Germinal center (tissue), 1 donor: ENCODE results near the gene A1BG.
A peak's percentile ranks its signal among the peaks of the same experiment; 100 is the strongest.
"Not testable (repeated sequence)": the region's sequence is repeated elsewhere in the genome, so short reads cannot be mapped to it uniquely, and the experiment has no call there.

Experiments
- DNase-seq: peaks from one replicate; pipeline ENCODE4 v3.0.0; 2012; ENCODE audit warnings: mixed read lengths, low spot score

The A1BG gene

DNA sequence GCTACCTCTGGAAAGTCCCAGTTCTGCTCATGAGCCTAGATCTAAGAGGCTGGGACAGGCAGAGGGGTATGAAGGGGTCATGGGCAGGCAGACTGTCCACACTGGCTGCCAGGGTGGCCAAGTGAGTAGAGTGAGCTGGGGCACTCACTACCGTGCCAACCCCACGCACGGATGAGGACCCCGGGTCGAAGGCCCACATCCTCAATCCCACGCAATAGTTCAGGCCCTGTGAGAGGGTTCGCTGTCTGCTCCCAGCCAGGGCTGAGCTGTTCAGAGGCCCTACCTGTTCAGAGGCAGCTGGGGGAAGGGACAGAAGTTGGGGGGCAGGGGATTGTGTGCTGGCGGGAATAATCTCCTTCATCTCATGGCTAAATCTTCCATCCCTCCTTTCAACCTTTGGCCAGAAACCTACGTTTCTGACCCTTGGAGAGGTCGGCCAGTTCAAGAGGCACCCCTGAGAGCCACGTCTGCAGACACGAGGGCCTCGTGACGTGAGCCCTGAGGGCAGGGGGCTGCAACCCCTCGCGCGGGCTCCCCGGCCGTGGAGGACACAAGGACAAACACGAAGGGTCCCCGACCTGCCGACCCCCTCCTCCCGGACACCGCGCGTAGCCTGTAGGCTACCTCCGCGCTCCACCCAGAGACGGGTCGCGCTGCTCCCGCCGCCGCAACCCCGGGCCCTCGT lies 32.7 kb upstream of the A1BG start:
- DNase-seq: no peak

DNA sequence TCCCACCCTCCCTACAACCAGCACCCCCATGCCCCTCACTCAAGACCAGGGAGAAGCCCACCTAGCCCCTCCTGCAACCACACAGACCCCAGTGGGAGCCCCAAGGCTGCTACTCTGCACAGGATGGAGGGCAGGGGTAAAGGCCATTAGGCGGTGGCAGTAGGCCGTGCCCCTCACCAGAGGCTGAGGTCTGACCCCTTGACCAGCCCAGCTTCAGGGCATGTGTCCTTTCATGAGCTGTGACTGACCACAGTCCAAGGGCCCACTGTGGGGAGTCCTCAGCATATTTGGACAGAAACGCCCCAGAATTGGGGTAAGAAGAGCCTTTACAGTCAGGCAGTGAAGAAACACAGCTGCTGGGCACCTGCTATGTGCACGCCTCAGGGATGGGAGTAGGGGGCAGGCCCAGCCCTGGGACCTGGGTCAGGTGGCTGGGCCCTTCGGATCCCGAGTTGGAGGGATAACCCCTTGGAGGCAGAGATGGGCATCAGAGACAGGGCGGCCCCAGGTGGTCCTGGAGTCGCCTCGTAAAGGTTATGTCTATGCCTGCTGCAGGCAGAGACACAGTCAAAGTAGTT lies 32.1 kb upstream of the A1BG start:
- no peak for DNase-seq

DNA sequence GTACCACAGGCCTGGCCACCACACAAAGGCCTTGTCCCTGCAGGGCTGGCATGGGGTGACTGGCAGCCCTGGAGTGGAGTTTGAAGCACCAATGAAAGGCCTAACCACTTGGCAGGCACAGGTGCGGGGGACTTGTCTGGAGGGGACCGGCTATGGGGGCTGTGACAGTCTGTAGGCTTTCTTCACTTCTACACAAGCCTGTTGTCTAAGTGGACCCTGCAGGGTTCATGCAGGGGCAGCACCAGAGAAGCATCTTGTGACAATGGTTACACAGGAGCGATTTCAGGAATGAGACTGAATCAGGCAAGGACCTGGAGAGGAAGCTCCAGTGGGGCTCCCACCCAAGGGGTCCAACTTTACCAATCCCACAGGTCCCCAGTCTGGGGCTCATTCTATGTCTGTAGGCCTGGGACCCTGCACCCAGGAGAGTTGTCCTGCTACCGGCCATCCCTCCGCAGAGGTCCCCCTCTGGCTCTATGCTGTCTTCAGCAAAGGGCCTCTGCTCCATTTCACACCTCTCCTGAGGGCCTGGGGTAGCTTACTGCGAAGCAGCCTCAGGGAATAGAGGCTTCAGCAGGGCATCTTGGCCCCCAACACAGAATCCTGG lies 29.8 kb upstream of the A1BG start:
- DNase-seq: no peak

DNA sequence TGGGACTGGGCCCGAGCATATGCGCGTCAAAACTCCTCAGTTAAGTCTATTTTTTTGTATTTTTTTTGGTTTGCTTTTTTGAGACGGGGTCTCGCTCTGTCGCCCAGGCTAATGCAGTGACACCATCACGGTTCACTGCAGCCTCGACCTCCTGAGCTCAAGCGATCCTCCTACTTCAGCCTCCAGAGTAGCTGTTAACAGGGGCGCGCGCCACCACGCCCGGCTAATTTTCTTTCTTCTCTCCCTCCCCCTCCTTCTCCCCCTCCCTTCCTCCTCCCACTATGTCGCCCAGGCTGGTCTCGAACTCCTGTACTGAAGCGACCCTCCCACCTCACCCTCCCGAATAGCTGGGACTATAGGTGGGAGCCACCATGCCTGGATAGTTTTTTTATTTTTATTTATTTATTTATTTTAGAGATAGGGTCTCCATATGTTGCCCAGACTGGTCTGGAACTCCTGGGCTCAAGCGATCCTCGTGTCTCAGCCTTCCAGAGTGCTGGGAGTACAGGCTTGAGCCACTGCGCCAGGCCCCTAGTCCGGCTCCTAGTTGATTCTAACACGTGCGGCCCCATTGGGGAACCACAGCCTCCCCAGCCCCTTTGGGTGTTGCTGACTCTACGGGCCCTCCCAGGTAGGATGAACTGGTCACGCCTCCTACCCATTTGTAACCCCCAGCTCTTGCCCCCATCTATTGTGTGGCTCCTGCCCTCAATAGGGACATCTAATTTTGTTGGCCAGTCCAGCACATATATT lies 28.3 kb upstream of the A1BG start:
- no peak for DNase-seq

DNA sequence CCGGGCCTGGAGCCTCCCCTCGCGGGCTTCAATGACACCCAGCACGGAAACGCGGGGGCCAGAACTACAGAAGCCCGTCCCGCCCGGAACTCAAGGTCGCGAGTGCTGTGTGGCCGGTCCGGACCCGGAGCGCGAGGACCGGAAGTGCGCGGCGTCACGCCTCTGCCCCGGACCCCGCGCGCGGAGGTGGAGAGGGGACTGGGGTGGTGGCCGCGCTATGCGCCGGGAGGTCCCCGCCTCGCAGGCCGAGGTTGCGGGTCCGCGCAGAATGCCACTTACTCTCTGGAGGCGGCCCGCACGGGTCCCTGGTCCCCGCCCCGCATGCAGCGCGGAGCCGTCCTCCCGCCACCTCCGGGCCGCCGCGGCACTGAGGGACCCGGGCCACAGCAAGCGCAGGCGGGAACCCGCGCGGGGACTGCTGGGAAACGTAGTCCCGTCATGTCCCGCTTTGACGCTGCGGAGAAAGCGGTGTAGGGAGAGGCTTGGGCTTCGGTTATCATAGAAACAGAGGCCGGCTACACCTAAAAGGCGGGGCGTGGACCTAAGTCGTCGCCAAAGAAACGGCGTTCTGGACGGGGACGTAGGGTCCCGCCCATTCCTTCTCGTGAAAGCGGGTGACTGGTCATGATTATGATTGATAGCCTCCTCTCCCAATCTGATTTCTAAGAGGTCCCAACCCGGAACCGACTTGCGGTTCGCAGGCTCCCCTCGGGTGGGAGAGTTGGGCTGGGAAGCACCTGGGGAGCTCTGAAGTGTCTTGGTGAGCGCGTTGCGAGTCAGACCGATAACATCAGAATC lies 27.6 kb upstream of the A1BG start, which contains the start of gene ZNF837:
Gene ZNF837, minus strand, starts transcription at position 369 of the 798 bp plus-strand sequence. CDS start 11,698 bp downstream, outside the sequence.
- DNase-seq: peak; percentile 97

DNA sequence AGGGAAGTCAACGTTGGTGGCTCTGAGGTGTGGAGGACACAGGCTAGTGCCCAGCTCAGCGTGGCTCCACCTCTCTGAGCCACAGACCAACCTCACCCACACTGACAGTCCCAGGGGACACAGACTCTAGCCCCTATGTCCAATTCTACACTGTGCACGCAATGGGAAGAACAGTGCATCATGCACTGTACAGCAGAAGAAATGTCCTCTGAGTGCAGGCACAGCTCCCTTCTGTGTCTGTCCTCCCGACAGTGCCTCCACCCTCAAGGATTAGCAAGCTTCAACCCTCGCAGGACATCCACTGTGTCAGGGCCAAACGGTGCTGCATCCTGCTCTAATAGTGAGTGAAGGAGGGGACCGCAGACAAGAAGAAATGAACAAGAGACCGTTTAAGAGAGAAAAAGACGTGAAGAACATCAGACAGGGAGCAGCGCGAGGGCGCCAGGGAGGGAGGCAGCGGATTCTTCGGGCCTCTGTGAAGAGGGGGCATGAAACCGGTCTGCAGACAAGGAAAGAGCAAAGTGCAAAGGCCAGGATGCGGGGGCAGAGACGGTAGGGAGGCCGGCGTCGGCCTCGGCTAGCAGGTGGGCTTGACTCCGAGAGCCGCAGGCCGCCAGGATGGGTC lies 26.9 kb upstream of the A1BG start:
- no peak for DNase-seq

DNA sequence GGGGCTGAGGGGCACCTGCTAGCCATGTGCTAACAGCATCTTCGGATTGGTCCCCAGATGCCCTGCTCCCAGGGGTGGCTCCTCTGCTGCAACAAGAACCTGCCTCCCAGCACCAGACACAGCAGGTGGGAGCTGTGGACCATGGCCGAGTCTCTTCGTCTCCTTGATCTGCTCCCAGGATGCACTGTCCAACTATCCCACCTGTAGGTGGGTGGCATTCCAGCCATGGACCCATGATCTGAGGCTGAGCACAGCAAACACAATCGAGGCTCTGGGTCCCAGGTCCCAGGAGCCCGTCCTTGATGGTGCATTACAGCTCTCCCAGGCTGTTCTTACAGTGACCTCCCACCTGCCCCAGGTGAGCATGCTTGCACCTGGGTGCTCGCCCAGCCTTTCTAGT lies 26.0 kb upstream of the A1BG start:
- no peak for DNase-seq

DNA sequence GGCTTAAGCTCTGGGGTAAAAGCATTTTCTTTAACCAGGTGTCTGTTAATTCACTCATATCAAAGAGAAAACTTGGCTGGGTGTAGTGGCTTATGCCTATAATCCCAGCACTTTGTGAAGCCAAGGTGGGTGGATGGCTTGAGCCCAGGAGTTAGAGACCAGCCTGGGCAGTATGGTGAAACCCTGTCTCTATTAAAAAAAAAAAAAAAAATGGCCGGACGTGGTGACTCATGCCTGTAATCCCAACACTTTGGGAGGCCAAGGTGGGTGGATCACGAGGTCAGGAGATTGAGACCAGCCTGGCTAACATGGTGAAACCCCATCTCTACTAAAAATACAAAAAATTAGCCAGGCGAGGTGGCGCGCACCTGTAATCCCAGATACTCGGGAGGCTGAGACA lies 23.4 kb upstream of the A1BG start:
- DNase-seq: not testable (repeated sequence)

DNA sequence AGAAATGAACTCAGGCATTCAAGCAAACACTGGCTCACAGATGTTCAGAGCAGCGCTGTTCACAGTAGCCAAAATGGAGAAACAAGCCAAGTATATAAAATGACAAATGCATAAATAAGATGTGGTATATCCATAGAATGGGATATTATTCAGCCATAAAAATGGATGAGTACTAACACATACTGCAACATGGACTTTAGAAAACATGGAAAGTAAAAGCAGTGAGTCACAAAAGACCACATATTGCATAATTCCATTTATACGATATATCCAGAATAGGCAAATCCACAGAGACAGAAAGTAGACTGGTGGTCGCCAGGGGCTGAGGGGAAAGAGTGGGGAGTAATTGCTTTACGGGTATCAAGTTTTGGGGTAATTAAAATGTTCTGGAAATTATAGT lies 20.9 kb upstream of the A1BG start:
- DNase-seq: no peak

DNA sequence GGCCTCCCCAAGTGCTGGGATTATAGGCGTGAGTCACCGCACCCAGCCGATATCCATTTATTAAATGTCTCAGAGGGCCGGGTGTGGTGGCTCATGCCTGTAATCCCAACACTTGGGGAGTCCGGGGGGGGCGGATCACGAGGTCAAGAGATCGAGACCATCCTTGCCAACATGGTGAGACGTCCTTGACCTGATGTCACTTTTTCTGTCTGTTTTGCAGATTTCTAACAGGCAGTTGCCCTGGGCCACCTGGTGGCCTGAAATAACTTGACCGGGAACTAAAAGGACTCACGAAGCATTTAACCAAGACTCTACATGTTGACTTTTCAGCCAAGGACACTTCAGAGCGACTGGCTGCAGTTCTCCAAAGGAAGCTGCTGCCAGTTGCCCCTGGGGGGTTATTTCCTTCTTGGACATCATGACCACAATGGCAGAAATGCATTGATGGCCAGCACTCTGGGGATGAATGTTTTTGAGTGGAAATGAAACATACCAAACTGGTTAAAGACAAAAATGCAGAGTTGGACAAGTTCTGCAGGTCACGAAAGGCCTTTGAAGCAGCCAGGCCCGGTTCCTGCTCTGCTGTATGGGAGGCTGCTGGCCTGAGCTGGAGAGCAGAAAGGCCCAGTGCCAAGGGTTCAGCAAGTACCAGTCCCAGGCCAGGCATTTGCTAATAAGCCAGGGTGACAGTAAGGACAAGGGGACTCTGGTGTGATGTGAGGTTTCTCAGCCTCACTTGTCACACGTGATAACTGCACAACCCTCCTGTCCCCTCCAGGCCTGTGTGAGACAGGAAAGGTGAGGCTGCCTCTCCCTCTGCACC lies 19.2 kb upstream of the A1BG start:
- no peak for DNase-seq

DNA sequence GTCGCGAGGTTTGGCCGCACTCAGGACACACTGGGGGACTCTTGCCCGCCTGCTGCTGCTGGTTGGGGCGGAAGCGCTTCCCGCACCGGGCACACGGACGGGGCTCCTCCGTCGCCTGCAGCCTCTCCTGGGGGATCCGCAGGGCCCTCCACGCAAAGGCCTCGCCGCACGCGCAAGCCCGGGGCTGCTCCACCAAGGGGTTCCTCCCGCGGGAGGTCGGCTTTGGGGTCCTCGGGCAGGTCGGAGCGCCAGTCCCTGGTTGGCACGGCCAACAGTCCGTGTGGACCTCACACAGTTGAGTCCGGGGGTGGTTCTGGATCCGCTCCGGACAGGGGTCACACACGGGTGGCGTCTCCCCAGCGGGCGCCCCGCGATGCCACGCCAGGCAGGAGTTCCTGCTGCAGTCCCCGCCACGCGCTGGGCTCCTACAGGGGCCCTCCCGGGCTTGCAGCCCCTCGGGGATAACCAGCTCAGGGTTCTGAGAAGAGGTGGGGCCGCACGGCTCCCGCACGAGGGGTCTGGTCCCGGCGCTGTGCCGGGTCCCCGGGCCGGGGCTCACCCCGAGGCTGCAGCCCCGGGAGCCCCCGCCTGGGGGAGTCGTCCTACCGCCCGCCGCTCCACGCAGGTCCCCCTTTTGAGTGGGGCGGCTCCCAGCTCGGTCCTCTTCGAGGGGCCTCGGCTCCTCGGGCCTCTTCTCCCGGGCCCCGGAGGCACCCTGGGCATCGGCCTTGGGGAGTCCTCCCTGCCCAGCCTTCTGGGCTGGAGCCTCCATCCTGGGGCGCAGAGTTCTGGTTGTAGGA lies 15.5 kb upstream of the A1BG start:
- DNase-seq: no peak

DNA sequence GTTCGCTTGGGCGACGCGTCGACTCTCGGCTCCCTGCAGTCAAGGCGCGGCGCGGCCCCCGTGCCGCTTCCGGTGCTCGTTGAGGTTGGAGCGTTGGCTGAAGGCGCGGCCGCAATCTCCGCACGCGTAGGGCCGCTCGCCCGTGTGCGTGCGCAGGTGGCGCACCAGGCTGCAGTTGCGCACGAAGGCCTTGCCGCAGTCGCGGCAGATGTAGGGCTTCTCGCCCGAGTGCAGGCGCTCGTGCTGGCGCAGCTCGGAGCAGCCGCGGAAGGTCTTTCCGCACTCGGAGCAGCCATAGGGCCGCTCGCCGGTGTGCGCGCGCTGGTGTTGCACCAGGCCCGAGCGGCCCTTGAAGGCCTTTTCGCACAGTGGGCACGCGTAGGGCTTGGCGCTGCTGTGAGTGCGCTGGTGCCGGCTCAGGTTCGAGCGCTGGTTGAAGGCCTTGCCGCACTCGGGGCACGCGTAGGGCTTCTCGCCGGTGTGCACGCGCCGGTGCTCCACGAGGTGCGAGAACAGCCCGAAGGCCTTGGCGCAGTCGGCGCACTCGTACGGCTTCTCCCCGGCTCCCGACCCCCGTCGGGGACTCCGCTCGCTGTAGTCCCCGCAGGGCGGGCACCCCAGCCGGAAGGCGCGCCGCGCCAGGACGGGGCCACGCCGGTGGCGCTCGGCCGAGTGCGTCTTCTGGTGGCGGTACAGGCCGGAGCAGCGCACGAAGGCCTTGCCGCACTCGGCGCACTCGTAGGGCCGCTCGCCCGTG lies 14.6 kb upstream of the A1BG start:
- no peak for DNase-seq

DNA sequence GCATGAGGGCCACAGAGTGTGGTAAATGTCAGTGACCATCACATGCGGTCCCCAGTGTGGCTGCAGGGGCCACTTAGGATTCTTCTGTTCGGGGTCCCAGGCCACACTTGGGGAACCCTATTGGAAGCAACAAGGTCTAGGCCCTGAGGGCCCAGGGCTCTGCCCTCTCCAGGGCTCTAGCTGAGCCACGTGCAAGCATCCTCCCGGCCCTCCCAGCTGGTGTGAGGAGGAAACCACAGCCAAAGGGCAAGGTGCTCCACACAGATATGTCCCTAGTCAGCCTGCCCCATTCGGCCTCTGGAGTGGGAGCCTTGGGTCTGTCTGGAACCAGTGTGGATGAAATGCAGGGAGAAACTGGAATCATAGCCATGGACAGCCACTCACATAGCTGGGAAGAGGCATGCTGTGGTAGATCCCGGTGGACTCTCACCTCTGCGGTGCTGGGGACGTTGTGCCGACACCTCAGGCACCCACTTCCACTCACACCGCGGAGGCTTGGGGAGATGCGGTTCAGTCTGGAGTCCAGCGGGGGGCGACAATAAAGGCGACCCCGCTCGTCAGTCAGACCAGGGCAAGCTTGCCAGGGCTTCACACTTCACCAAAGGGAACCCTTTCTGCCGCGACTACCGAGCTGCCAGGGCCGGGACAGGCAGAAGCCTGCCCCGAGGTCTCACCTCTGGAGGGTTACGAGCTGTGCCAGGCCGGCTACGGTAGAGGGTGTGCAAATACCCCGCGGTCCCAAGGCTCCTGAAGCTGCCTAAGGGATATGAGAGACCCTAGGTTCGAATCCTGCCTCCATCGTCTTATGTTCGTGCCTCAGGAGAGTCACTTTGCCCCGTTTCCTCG lies 13.5 kb upstream of the A1BG start:
- DNase-seq: no peak

DNA sequence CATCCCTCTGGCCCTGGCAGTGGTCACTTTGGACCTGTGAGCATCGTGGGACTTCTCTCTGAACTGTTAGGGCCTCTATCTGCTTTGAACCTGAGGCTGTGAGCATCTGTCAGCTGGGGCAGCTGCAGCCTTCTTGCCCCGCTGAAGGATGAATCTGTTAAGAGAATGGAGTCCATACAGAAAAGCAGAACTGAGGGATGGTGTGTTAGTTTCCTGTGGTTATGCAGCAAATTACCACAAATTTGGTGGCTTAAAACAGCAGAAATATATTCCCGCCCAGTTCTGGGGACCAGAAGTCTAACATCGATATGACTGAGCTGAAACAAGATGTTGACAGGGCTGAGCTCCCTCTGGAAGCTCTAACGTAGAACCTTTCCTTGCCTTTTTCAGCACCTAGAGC lies 10.9 kb upstream of the A1BG start:
- no peak for DNase-seq

DNA sequence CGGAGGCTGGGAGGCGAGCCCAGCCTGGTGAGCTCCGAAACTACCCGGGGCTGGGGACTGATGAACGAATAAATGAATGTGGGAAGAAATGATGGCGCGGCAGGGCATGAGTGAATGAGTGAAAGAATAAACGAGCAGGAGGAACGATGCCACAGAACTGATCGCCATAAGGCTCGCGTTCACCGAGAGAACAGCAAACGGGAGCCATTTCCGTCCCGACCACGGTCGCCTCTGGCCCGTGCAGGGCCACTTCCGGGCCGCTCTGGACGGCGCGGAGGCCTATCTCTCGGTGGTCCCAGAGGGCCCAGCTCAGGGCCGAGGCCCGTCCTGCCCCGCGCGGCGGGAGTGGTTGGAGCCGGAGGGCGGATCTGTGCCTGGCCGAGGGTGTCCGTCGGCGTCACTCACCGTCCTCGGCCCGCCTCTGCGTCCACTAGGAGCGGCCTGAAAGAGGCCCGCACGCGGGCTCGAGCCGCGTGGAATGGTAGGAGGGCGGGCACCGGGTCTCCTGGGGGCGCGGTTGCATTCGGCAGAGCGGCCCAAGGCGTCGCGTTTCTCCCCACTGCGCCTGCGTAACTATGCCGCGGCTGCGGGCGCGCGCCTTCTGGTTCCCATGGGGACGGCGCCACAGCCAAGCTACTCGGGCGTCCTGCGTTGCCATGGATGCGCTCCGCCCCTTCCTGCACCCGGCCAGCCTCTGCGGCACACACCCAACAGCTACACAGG lies 9.1 kb upstream of the A1BG start, which contains the start of gene ZNF497:
Gene ZNF497, minus strand, starts transcription at position 480 of the 723 bp plus-strand sequence. CDS start 5,116 bp downstream, outside the sequence.
- peak; percentile 98 for DNase-seq

DNA sequence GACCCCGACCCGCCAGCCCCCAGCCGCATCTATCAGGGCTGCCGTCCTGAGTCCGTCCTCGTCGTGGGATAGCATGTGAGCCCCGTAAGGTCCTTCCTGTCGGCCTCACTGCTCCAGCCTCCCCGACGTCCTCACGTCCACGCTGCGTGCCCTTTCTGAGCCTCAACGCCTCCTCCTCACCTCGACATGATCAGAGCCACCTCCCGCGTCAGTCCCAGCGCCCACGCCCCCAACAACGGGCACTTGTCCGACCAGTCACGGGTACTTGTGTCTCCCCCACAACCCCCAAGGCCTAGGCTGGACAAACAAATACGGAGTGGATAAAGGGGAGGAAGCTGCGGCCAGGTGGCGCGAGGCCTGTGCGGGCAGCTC lies 8.6 kb upstream of the A1BG start:
- DNase-seq: peak; percentile 44

DNA sequence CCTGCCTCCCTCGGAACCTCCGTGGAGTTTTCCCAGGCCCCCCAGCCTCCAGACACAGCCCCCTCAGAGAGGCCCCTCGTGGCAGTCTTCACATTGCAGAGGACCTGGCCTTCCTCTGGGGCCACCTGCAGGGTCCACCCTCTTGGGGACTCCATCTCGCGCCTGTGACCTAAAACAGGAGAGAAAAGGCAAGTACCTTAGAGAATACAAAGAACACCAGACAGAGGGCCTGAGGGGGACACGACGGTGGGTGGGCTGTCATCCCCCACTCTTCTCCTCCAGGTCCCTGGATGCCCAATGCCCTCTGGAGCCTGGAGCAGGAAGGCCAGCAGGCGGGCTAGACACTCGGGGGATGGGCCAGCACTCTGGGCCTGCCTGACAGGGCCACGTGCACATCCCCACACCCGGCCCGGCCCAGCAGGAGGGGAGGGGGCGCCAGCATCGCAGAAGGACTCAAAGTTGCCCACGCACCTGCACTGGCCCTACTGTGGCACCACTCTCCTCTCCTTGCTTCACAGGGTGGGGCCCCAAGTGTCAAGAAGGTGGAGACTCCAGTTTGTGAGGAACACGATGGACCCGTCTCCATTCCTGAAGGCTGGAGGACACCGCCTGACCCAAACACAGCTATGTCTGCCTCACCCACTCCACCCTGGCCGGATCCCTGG lies 4.3 kb upstream of the A1BG start:
- no peak for DNase-seq
